Hepatocyte (in vitro differentiated cells): ENCODE results near the gene AFAP1.

Experiments
- CTCF ChIP-seq: fragments of 200-600 bp; sonication (generic); IDR thresholded peaks from 2 replicates; pipeline ENCODE4 v1.5.1; 2016; ENCODE audit warnings: antibody characterized with exemption, mild to moderate bottlenecking; ENCODE audit not compliant: poor library complexity
- EZH2 ChIP-seq: fragments of 200-600 bp; sonication (generic); IDR thresholded peaks from 2 replicates; pipeline ENCODE4 v1.6.1; 2016; ENCODE audit warnings: antibody characterized with exemption, mild to moderate bottlenecking, borderline replicate concordance

DNA sequence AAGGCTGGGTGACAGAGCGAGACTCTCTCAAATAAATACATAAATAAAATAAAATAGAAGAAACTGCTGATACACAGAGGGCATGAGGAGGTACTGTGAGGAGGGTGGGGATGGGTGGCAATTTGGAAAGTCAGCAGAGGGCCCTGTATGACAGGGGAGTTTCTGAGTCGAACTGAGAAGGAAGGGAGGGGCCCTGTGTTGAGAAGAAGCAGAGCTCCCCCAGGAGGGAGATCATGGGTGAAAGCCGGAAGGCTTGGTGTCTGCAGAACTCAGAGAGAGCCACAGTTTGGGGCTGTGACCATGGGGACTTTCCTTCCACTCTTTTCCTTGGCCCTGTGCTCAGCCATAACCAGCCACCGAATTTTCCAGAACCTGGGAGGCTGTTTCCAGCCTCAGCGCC, 24.8 kb upstream of the AFAP1 start:
- TF ChIP-seq EZH2 = no peak
- no peak for TF ChIP-seq CTCF
